Measurements from ENCODE around the gene CNTNAP2. TPM values are rescaled to one million over a fixed set of nuclear protein-coding genes. Genes with fewer than 3 reads are reported as not detected.

CNTNAP2 gene
- total RNA-seq, 1 experiment from 2014 or later = 42.5 TPM

DNA sequence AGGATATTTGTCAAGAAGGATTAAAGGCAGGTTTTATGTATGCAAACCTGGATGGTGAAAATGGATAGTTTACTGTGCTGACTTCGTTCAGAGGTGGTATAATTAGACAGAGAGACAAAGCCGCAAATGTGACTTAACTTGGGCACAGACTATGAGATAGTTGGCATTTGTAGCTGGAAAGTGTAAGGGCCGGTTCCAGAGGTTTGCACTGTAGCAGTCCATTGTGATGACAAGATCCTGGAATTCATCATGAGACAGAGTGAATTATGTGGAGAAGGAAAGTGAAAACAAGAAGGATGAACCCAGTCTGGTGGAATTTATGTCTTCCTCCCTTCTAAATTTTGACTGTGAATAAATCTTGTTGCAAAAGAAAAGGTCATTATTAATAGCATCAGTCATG, 139.0 kb downstream of the CNTNAP2 start:
- no peaks in the 10 kb centered on the region for H3K36me3 ChIP-seq (ENCODE audit: control insufficient read depth, insufficient read depth, low read length)
- Mint-ChIP-seq H3K9me3 (ENCODE audit: unreplicated experiment) (no peaks in the 10 kb centered on the region), H3K27ac (ENCODE audit: unreplicated experiment) (no peak overlapping the region), H3K36me3 (ENCODE audit: insufficient read depth, unreplicated experiment) (no peaks in the 10 kb centered on the region), H3K4me3 (ENCODE audit: unreplicated experiment) (no peak overlapping the region), H3K4me1 (ENCODE audit: low read depth, unreplicated experiment) (no peaks in the 10 kb centered on the region), H3K27me3 (ENCODE audit: insufficient read depth, unreplicated experiment) (no peaks in the 10 kb centered on the region)
- H3K27me3 ChIP-seq (replicated peaks; ENCODE audit: control insufficient read depth, insufficient read depth, low read length) = no peaks in the 10 kb centered on the region
- ChIA-PET CTCF (no interaction called here), POLR2A (no interaction called here)
- intact Hi-C loops (cut with micrococcal nuclease; ENCODE audit: unreplicated experiment) = no loop called here
- BruUV-seq (replicated peaks) = no TSS peak
- no peak for DNase-seq
- H3K4me3 ChIP-seq (ENCODE audit: low read depth, low read length) = no peak overlapping the region
- H3K9me3 ChIP-seq = no peaks in the 10 kb centered on the region
- TF ChIP-seq, protein P1, sequence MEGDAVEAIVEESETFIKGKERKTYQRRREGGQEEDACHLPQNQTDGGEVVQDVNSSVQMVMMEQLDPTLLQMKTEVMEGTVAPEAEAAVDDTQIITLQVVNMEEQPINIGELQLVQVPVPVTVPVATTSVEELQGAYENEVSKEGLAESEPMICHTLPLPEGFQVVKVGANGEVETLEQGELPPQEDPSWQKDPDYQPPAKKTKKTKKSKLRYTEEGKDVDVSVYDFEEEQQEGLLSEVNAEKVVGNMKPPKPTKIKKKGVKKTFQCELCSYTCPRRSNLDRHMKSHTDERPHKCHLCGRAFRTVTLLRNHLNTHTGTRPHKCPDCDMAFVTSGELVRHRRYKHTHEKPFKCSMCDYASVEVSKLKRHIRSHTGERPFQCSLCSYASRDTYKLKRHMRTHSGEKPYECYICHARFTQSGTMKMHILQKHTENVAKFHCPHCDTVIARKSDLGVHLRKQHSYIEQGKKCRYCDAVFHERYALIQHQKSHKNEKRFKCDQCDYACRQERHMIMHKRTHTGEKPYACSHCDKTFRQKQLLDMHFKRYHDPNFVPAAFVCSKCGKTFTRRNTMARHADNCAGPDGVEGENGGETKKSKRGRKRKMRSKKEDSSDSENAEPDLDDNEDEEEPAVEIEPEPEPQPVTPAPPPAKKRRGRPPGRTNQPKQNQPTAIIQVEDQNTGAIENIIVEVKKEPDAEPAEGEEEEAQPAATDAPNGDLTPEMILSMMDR (IDR thresholded peaks at IDR 0.05; ENCODE audit: insufficient read depth in 1 of 2, low read depth in 1 of 2, low read length in 1 of 2, severe bottlenecking in 1 of 2, unreplicated experiment in 1 of 2) = no peak
- H3K4me1 ChIP-seq = no peaks in the 10 kb centered on the region

DNA sequence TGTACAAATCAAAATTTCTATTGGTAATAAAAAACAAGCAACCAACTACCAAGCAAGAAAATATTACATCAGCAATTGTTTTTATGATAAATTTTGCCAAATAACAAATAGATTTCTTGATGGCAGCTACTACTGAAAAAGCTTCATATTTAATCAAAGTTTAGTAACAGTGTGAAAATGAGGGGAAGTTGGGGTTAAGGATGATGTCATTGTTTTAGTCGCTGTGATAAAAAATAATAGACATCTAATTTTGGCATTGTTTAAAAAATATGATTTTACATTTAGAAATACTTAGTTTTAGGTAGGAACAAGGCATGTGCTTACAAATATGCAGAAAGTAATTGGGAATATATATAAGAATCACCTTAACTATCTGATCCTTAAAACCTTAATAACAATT, 145.9 kb downstream of the CNTNAP2 start:
- POLR2A ChIA-PET = interaction anchor here (0.6 kb wide), 1 partner anchor 36 kb away, joined by 10 read pairs; no protein-coding TSS in a partner anchor
- intact Hi-C loops (cut with micrococcal nuclease; ENCODE audit: unreplicated experiment) = no loop called here
- H3K27me3 Mint-ChIP-seq (ENCODE audit: insufficient read depth, unreplicated experiment) = peaks cover 5% of the 10 kb centered on the region

DNA sequence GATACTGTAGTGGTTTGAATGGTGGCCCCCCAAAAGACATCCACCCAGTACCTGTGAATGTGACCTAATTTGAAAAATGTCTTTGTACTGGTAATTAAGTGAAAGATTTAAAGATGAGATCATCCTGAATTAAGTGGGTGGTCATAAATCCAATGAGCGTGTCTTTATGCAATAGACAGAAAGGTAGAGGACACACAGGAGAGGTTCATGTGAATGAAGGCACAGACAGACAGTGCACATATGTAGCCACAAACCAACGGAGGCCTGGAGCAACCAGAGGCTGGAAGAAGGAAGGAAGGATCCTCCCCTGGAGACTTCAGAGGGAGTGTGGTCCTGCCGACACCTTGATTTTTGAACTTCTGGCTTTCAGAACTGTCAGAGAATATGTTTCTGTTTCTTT, 160.3 kb downstream of the CNTNAP2 start:
- Histone ChIP-seq H3K4me3 (ENCODE audit: low read depth, low read length) (no peak overlapping the region), H3K27me3 (replicated peaks; ENCODE audit: control insufficient read depth, insufficient read depth, low read length) (no peaks in the 10 kb centered on the region), H3K36me3 (ENCODE audit: control insufficient read depth, insufficient read depth, low read length) (no peaks in the 10 kb centered on the region), H3K9me3 (no peaks in the 10 kb centered on the region), H3K4me1 (no peaks in the 10 kb centered on the region)
- TF ChIP-seq, protein P1 (IDR thresholded peaks at IDR 0.05; ENCODE audit: insufficient read depth in 1 of 2, low read depth in 1 of 2, low read length in 1 of 2, severe bottlenecking in 1 of 2, unreplicated experiment in 1 of 2) = no peak
- Mint-ChIP-seq H3K27me3 (ENCODE audit: insufficient read depth, unreplicated experiment) (peaks cover 7% of the 10 kb centered on the region), H3K36me3 (ENCODE audit: insufficient read depth, unreplicated experiment) (no peaks in the 10 kb centered on the region), H3K27ac (ENCODE audit: unreplicated experiment) (no peak overlapping the region), H3K9me3 (ENCODE audit: unreplicated experiment) (no peaks in the 10 kb centered on the region), H3K4me3 (ENCODE audit: unreplicated experiment) (no peak overlapping the region), H3K4me1 (ENCODE audit: low read depth, unreplicated experiment) (no peaks in the 10 kb centered on the region)
- intact Hi-C loops (cut with micrococcal nuclease; ENCODE audit: unreplicated experiment) = no loop called here
- DNase-seq = no peak
- ChIA-PET POLR2A (no interaction called here), CTCF (no interaction called here)
- no TSS peak for BruUV-seq (replicated peaks)

More for the DNA sequence above, 145.9 kb downstream of the CNTNAP2 start:
- Mint-ChIP-seq H3K4me1 (ENCODE audit: low read depth, unreplicated experiment) (peaks cover 6% of the 10 kb centered on the region), H3K27ac (ENCODE audit: unreplicated experiment) (no peak overlapping the region), H3K9me3 (ENCODE audit: unreplicated experiment) (no peaks in the 10 kb centered on the region), H3K36me3 (ENCODE audit: insufficient read depth, unreplicated experiment) (no peaks in the 10 kb centered on the region), H3K4me3 (ENCODE audit: unreplicated experiment) (no peak overlapping the region)
- Histone ChIP-seq H3K4me1 (no peaks in the 10 kb centered on the region), H3K36me3 (ENCODE audit: control insufficient read depth, insufficient read depth, low read length) (no peaks in the 10 kb centered on the region), H3K27me3 (replicated peaks; ENCODE audit: control insufficient read depth, insufficient read depth, low read length) (no peaks in the 10 kb centered on the region), H3K9me3 (no peaks in the 10 kb centered on the region), H3K4me3 (ENCODE audit: low read depth, low read length) (no peak overlapping the region)
- TF ChIP-seq, protein P1 (IDR thresholded peaks at IDR 0.05; ENCODE audit: insufficient read depth in 1 of 2, low read depth in 1 of 2, low read length in 1 of 2, severe bottlenecking in 1 of 2, unreplicated experiment in 1 of 2) = no peak
- CTCF ChIA-PET = no interaction called here
- BruUV-seq (replicated peaks) = no TSS peak
- DNase-seq = no peak

Measured in Caco-2 (cell line).